ENCODE measurements around the gene ADH6.
"Not testable (repeated sequence)": the region's sequence is repeated elsewhere in the genome, so short reads cannot be mapped to it uniquely, and the experiment has no call there.

Gene ADH6

GRCh38 chr4:99219072-99219471 lies at the start of gene ADH6:
Gene ADH6, minus strand, starts transcription at chr4:99219246. Its CDS starts 94 bp downstream, at chr4:99219152.
- no peak for DNase-seq

GRCh38 chr4:99264927-99265326 lies 45.9 kb upstream of the ADH6 start:
- DNase-seq, result no peak

GRCh38 chr4:99252746-99253145 lies 33.7 kb upstream of the ADH6 start:
- no peak for DNase-seq

GRCh38 chr4:99248714-99249113 lies 29.7 kb upstream of the ADH6 start:
- no peak for DNase-seq

GRCh38 chr4:99235955-99236354 lies 16.9 kb upstream of the ADH6 start:
- no peak for DNase-seq

GRCh38 chr4:99234331-99235010 lies 15.4 kb upstream of the ADH6 start:
- no peak for DNase-seq

- DNase-seq, result not testable (repeated sequence)
Measured at GRCh38 chr4:99233397-99233796, 14.4 kb upstream of the ADH6 start.

- DNase-seq, result not testable (repeated sequence)
Measured at GRCh38 chr4:99228706-99229105, 9.7 kb upstream of the ADH6 start.

GRCh38 chr4:99227646-99228045 lies 8.6 kb upstream of the ADH6 start:
- DNase-seq, result not testable (repeated sequence)

- DNase-seq, result no peak
Measured at GRCh38 chr4:99221980-99222379, 2.9 kb upstream of the ADH6 start.

GRCh38 chr4:99219479-99219878 lies 433 bp upstream of the ADH6 start:
- DNase-seq, result no peak

- no peak for DNase-seq
Measured at GRCh38 chr4:99215521-99215920, 3.5 kb downstream of the ADH6 start.

- no peak for DNase-seq
Measured at GRCh38 chr4:99210789-99211188, 8.3 kb downstream of the ADH6 start.

GRCh38 chr4:99209671-99210070 lies 9.4 kb downstream of the ADH6 start:
- no peak for DNase-seq

GRCh38 chr4:99208719-99209075 lies 10.3 kb downstream of the ADH6 start:
- no peak for DNase-seq

GRCh38 chr4:99207911-99208718 lies 10.9 kb downstream of the ADH6 start:
- no peak for DNase-seq

GRCh38 chr4:99207069-99207743 lies 11.8 kb downstream of the ADH6 start:
- no peak for DNase-seq

GRCh38 chr4:99205153-99205979 lies 13.7 kb downstream of the ADH6 start:
- no peak for DNase-seq

- DNase-seq, result no peak
Measured at GRCh38 chr4:99202536-99202935, 16.5 kb downstream of the ADH6 start.

GRCh38 chr4:99202094-99202493 lies 17.0 kb downstream of the ADH6 start:
- DNase-seq, result no peak

GRCh38 chr4:99201690-99202089 lies 17.4 kb downstream of the ADH6 start:
- no peak for DNase-seq

- no peak for DNase-seq
Measured at GRCh38 chr4:99200138-99200537, 18.9 kb downstream of the ADH6 start.

- DNase-seq, result no peak
Measured at GRCh38 chr4:99190336-99190735, 28.7 kb downstream of the ADH6 start.

Measured in stimulated activated naive CD4-positive, alpha-beta T cell (primary cell).